GM13976 (cell line): ENCODE data around the gene ARHGAP32.

ENCODE experiments used
- DNase-seq: peaks from one replicate; pipeline ENCODE4 v3.0.0; 2012; ENCODE audit warnings: low spot score
- CTCF ChIP-seq: IDR thresholded peaks from 2 replicates; pipeline ENCODE4 v1.5.1; 2012; ENCODE audit warnings: borderline replicate concordance, mild to moderate bottlenecking; ENCODE audit not compliant: insufficient read depth; ENCODE audit errors: extremely low read depth, missing control alignments, control extremely low read depth
- in situ Hi-C: fragments of 300-500 bp; cut with MboI; formaldehyde crosslinking; loops from one replicate; pipeline ENCODE4 v1.12.0; 2022; ENCODE audit warnings: low sequenced_read_pairs, mixed read lengths, inconsistent platforms; ENCODE audit not compliant: unreplicated experiment

ARHGAP32 gene

GRCh38 chr11:129226207-129226798 is 34.2 kb upstream of the ARHGAP32 start:
- in situ Hi-C loops, result no loop called here
- no peak for TF ChIP-seq CTCF
- no peak for DNase-seq

GRCh38 chr11:129225190-129225589 is 33.1 kb upstream of the ARHGAP32 start:
- in situ Hi-C loops, result no loop called here
- DNase-seq, result no peak
- TF ChIP-seq CTCF, result no peak

- in situ Hi-C loops, result no loop called here
- no peak for TF ChIP-seq CTCF
These were observed 32.4 kb upstream of the ARHGAP32 start for GRCh38 chr11:129224538-129224937.

GRCh38 chr11:129223701-129224149 is 31.6 kb upstream of the ARHGAP32 start:
- DNase-seq, result no peak
- in situ Hi-C loops, result no loop called here

More at GRCh38 chr11:129224538-129224937, 32.4 kb upstream of the ARHGAP32 start:
- no peak for DNase-seq

GRCh38 chr11:129223260-129223659 is 31.1 kb upstream of the ARHGAP32 start:
- no peak for DNase-seq
- in situ Hi-C loops, result no loop called here
- TF ChIP-seq CTCF, result no peak

More at GRCh38 chr11:129223701-129224149, 31.6 kb upstream of the ARHGAP32 start:
- TF ChIP-seq CTCF, result no peak

GRCh38 chr11:129222158-129222557 is 30.0 kb upstream of the ARHGAP32 start:
- in situ Hi-C loops, result no loop called here

More at GRCh38 chr11:129222158-129222557, 30.0 kb upstream of the ARHGAP32 start:
- no peak for TF ChIP-seq CTCF
- DNase-seq, result no peak
